Stimulated activated naive CD8-positive, alpha-beta T cell treated with anti-CD3 and anti-CD28 coated beads, Interleukin-15, Interleukin-2, amounts not matched to agents 100 U/mL and 50 U/mL, for 24 hours (primary cell): Measurements from ENCODE around the gene NPR3.

Source experiments
- ATAC-seq: fragments of 150-1000 bp; cut with Tn5 transposase; one replicate; pipeline ENCODE4 v1.10.0; 2021
- DNase-seq: peaks from one replicate; pipeline ENCODE4 v3.0.0; 2021

NPR3 gene

GRCh38 chr5:32710550-32711361, at the start of gene NPR3:
Gene NPR3, plus strand, starts transcription at chr5:32711321. Its CDS starts 456 bp downstream, at chr5:32711777.
- no peak for ATAC-seq
- DNase-seq, result no peak

DNA sequence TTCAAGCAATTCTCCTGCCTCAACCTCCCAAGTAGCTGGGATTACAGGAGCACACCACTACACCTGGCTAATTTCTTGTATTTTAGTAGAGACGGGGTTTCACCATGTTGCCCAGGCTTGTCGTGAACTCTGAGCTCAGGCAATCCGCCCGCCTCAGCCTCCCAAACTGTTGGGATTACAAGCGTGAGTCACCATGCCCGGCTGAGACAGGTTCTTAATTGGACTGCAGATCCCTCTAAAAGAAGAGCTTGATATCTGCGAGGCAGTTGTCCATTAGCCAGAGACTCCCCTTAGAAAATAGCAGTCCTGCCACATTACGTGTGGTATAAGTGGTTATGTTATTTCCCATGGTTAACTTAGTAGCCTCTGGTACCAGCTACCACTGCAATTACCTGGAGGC, 46.6 kb upstream of the NPR3 start:
- no peak for ATAC-seq

DNA sequence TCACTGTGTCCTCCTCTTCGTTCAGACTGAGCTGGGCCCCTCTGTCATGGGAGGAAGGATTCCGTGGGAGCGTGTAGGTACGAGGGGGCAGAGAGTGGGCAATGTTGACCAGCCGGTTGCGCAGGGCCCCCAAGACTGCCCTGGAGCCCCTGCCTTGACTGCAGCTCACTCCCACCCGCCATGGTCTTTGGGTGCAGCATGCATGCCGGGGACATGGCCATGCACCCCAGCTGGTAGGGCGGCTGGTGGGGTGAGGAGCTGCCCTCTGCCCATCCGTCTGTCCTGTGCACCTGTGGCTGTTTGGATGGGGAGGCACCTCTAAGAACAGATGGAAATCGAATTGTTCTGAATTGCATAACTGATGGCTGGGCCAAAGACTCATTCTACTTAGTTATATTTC, 42.6 kb upstream of the NPR3 start:
- ATAC-seq (no peak), DNase-seq (no peak)

More for the DNA sequence above, 46.6 kb upstream of the NPR3 start:
- no peak for DNase-seq

DNA sequence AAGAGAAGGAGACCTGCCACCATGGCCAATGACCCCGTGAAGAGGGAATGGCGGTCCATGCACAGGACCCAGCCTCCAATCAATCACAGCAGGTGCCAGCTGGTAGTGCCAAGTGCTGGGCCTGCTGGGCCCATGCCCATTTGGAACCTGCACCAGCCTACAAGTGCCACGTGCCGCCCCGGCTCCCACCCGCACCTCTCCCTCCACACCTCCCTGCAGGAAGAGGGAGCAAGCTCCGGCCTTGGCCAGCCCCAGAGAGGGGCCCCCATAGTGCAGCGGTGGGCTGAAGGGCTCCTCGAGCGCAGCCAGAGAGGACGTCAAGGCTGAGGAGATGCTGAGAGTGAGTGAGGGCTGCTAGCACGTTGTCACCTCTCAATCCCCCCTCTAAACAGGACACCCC, 37.8 kb upstream of the NPR3 start:
- ATAC-seq, result no peak
- no peak for DNase-seq

- no peak for DNase-seq
- no peak for ATAC-seq
These were observed 34.1 kb upstream of the NPR3 start for GRCh38 chr5:32677023-32677422.

- ATAC-seq, result no peak
- no peak for DNase-seq
These were observed 32.6 kb upstream of the NPR3 start for GRCh38 chr5:32678472-32678871.

DNA sequence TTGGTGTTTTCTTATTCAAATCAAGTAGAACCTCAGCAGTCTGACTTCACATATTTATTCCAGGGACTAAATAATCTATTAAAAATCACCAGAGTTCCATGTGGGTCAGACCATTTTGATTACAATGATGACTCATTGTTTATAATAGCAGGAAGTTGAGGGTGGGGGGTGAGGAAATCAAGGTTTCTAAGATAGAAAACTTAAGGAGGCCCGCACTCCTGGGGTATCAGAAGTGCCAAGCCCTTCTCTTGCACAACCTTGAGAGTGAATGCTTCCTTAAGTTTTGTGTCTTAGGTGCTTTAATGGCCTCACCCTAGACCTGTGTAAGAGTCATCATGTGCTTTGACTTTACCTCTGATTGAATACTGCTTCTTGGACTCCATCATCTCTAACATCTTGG, 31.9 kb upstream of the NPR3 start:
- no peak for DNase-seq
- ATAC-seq, result no peak

DNA sequence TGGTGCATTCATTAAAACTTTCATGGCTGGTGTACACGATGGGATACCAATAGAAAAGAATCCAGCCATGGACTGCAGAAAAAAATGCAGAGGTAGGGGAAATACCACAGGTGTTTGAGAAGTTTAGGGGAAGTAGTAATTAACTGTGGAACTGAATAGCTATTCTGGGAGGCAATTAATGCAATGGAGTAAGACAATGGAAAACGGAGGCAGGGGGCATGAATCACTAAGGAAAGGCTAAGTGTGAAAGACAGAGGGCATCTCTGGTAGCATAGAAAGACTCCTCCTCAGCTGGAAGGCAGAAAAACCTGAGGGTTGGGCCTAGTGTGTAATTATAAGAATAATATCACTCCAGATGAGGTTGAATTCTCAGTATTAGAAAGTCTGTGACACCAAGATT, 30.9 kb upstream of the NPR3 start:
- DNase-seq (no peak), ATAC-seq (no peak)

- ATAC-seq, result no peak
- DNase-seq, result no peak
These were observed 28.0 kb upstream of the NPR3 start for GRCh38 chr5:32683125-32683524.

DNA sequence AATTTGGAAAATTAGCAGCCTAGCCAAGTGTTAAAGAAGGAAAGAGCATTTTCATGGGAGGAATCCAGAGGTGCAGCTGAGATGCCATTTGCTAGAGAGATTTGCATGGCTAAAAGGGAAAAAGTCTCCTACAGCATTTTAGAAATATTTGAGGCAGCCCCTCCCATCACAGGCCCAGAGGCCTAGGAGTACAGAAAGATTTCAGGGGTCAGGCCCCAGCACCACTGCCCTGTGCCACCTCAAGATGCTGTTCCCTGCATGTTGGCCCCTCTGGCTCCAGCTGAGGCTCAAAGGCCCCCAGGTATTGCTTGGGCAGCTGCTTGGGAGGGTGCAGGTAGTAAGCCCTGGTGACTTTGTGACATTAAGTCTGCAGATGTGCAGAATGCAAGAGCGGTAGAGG, 26.9 kb upstream of the NPR3 start:
- DNase-seq (no peak), ATAC-seq (no peak)

- no peak for DNase-seq
- ATAC-seq, result no peak
These were observed 24.2 kb upstream of the NPR3 start for GRCh38 chr5:32686799-32687498.

DNA sequence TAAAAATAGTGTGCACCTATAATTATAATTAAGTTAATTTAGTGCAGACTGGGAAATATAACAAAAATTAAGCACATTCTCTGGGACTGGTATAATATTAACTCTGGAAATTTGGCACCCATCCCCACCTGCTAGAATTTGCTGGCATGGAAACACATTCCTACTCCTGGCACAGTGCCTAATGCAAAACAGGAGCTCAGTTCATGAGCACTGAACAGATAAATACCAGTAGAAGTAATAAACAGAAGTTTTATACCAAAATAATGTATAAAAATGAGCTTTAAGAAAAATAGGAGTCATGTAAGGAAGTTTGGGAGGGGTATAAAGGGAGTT, 23.7 kb upstream of the NPR3 start:
- no peak for DNase-seq
- ATAC-seq, result no peak

DNA sequence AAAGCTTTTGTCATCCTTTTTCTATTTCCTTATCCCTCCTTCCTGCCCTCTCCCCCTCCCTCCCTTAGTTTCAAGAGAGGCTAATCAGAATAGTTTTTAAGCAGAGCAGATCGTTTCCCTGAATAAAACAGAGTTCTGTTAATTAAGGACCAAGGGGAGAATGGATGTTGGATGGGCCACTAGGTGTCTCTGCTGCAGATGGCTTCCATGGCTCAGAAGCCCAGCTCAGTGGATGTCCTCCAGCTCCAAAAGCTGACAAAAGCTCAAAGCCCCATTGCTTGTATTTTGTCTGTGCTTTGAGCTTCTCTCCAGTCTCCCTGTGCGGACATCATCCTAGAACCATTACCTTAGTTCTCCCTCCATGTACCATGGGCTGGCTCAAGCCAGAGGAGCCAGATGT, 21.0 kb upstream of the NPR3 start:
- ATAC-seq (peak; percentile 28), DNase-seq (no peak)

DNA sequence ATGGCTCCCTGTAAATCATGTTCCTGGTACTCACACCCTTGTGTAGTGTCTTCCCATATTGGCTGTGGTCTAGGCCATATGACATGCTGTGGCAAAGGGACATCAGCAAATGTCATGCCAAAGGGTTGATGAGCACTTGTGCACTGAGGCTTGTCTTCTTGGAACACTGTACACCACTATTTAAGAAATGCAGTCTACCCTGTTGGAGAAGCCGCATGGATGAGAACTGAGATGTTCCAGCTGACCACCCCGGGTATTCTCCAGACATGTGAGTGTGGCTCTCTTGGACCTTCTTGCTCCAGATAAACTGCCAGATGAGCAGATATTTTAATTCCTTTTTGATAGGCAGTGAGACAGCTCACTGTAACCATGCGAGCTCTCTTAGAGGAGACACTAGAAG, 20.5 kb upstream of the NPR3 start:
- ATAC-seq (no peak), DNase-seq (no peak)

- DNase-seq (no peak), ATAC-seq (no peak)
These were observed 18.9 kb upstream of the NPR3 start for GRCh38 chr5:32692036-32692746.

GRCh38 chr5:32703957-32704356, 7.2 kb upstream of the NPR3 start:
- DNase-seq (no peak), ATAC-seq (no peak)

GRCh38 chr5:32707418-32707997, 3.6 kb upstream of the NPR3 start:
- DNase-seq, result no peak
- ATAC-seq, result no peak

DNA sequence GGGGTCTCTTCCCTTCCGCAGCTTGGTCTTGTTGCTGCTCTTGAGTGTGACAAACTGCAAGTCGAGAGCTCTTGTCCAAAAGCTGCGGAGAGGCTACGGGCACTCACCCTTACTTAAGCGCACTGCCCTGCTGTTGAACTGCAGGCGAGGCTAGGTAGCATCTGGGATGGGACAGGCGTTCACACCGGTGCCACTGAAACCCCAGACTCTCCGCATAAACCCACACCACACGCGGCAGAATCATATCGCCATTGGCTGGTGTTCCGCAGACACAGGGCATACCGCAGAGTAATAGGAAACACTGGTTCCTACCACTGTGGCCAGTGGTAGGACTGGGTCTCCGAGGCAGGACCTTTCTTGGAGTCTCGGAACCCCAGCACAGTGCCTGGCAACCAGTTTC, 2.2 kb upstream of the NPR3 start:
- ATAC-seq (no peak), DNase-seq (no peak)

GRCh38 chr5:32709750-32710549, 1.2 kb upstream of the NPR3 start:
- ATAC-seq (no peak), DNase-seq (peak; percentile 61)

DNA sequence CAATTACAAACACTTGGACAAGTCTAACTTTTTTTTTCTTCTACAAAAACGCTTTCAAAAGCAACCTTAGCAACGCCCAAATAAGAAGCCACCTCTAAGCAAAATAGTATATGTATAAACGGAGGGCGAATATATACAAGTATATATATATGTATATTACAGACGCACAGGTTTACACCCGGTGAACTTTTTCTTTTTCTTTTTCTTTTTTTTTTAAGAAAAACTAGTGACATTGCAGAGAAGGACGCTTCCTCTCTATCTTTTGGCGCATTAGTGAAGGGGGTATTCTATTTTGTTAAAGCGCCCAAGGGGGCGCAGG, 200 bp downstream of the NPR3 start:
- ATAC-seq (no peak), DNase-seq (no peak)

- peak; percentile 17 for DNase-seq
- ATAC-seq, result no peak
These were observed 760 bp downstream of the NPR3 start for GRCh38 chr5:32711681-32712480.
